GM12865 (cell line): ENCODE data around the gene CGNL1.

Experiments
- DNase-seq: peaks from one replicate; pipeline ENCODE4 v3.0.0; 2010; ENCODE audit warnings: low read depth
- H3K4me3 ChIP-seq: 2 replicates; pipeline ENCODE4 v1.5.1; 2011; ENCODE audit warnings: mild to moderate bottlenecking, low read depth, low read length, control low read depth
- TF ChIP-seq, protein P1 (sequence below): IDR thresholded peaks from 2 replicates; pipeline ENCODE4 v1.5.1; 2011; ENCODE audit warnings: low read length, control low read depth, low read depth, inconsistent platforms; ENCODE audit not compliant: insufficient read depth; ENCODE audit errors: missing control alignments

CGNL1 gene

GRCh38 chr15:57411945-57412768 is 35.9 kb downstream of the CGNL1 start:
- DNase-seq, result no peak
- no peak overlapping the region for H3K4me3 ChIP-seq
- TF ChIP-seq, protein P1, sequence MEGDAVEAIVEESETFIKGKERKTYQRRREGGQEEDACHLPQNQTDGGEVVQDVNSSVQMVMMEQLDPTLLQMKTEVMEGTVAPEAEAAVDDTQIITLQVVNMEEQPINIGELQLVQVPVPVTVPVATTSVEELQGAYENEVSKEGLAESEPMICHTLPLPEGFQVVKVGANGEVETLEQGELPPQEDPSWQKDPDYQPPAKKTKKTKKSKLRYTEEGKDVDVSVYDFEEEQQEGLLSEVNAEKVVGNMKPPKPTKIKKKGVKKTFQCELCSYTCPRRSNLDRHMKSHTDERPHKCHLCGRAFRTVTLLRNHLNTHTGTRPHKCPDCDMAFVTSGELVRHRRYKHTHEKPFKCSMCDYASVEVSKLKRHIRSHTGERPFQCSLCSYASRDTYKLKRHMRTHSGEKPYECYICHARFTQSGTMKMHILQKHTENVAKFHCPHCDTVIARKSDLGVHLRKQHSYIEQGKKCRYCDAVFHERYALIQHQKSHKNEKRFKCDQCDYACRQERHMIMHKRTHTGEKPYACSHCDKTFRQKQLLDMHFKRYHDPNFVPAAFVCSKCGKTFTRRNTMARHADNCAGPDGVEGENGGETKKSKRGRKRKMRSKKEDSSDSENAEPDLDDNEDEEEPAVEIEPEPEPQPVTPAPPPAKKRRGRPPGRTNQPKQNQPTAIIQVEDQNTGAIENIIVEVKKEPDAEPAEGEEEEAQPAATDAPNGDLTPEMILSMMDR, result no peak

DNA sequence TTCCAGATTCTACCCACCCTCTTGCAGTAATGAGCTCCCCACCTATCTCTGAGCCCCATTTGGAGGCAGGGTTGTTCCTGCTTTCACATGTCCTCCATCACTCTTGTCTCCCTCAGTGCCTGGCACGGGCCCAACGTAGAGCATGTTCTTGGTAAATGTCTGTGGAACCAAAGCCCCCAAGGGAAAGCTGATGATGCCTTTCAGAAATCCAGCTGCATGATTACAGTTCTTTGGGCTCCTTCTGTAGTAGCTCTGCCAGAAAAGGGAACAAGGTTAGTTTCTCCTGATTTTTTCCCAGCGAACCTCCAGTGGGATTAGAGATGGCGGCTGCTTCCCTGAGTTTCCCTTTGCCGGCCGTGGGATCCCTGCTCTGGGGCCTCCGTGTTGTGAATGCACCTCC is 39.3 kb downstream of the CGNL1 start:
- TF ChIP-seq, protein P1, result no peak
- H3K4me3 ChIP-seq, result no peak overlapping the region
- DNase-seq, result no peak

DNA sequence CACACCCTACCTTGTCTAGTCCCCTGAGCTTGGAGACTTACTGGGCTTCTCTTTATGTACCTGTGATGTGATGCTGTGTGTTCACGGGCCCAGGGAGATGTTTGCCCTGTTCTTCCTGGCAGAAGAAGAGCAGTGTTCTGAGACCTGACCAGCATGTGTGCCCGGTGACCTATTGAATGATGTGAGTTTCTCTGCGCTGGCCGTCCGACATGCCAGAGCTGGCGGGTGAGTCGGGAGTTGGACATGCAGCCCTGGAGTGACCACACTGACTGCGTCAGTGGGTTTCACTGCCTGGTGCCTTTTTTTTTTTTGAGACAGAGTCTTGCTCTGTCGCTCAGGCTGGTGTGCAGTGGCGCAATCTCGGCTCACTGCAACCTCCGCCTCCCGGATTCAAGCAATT is 42.3 kb downstream of the CGNL1 start:
- no peak for DNase-seq
- TF ChIP-seq, protein P1, result no peak

GRCh38 chr15:57419335-57419734 is 43.0 kb downstream of the CGNL1 start:
- TF ChIP-seq, protein P1, result no peak
- DNase-seq, result no peak
- H3K4me3 ChIP-seq, result no peak overlapping the region

More for the DNA sequence above, 42.3 kb downstream of the CGNL1 start:
- no peak overlapping the region for H3K4me3 ChIP-seq

DNA sequence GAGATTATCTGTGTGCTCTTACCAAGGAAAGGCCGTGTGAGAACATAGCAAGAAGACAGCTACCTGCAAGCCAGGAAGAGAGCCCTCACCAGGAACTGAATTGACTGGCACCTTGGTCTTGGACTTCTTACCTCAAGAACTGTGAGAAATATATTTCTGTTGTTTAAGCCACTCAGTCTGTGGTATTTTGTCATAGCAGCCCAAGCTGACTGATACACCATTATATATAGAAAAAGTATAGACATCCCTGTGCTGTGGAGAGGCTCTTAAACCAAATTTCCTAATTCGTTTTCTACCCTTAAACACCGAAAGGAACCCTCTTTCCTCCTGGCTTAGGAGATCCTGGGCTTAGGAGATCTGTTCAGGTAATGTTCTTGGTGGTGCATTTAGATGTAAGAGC is 44.8 kb downstream of the CGNL1 start:
- TF ChIP-seq, protein P1, result no peak
- DNase-seq, result no peak
- H3K4me3 ChIP-seq, result no peak overlapping the region

DNA sequence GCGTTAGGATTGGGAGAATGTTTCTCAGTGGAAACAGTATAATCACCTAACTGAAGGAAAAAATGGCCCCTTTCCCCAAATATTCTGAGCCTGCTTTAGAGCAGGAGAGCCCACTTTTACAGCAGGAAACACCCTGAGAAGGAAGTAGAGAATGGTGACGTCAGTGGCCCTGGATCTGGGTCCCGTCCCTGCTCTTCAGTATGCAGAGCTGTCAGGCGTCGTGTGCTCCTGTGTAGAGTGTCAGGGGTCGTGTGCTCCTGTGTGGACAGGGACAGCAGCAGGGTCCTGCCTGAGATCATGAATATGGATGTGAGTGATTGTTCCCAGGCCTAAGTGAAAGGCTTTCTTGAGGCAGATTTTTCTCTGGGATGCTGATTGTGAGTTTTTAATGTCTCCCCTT is 45.2 kb downstream of the CGNL1 start:
- TF ChIP-seq, protein P1, result no peak
- no peak overlapping the region for H3K4me3 ChIP-seq
- DNase-seq, result no peak
